ENCODE measurements around the gene BCAS3. TPM values are rescaled to one million over a fixed set of nuclear protein-coding genes. Genes with fewer than 3 reads are reported as not detected.

The BCAS3 gene
- total RNA-seq, 2 donors from 2014 or later: 28.0 to 37.7 TPM

GRCh38 chr17:61187038-61187437, 509.4 kb downstream of the BCAS3 start:
- no peak overlapping the region for H3K9ac ChIP-seq (ENCODE audit: extremely low read depth, low read length, poor library complexity, severe bottlenecking)
- no peak overlapping the region for H3K4me3 Mint-ChIP-seq
- no peaks in the 10 kb centered on the region for H3K4me1 ChIP-seq (ENCODE audit: control insufficient read depth, insufficient read depth, low read length)
- H3K27ac ChIP-seq (ENCODE audit: low read depth, low read length): no peak overlapping the region
- peaks cover 6% of the 10 kb centered on the region for H3K4me1 Mint-ChIP-seq
- H3K9me3 Mint-ChIP-seq: peaks cover under 1% of the 10 kb centered on the region
- 100% methylated on average over 2 of the region's 2 CpGs; no CpG with 5 or more reads in 1 of the 2 experiments for WGBS, 2 experiments (ENCODE audit: insufficient coverage in 1 of 2, insufficient read length in 1 of 2)
- no peak for DNase-seq
- no peak for TF ChIP-seq CTCF (conservative IDR thresholded peaks at IDR 0.05)
- H3K36me3 Mint-ChIP-seq (ENCODE audit: low read depth): no peaks in the 10 kb centered on the region
- H3K27me3 Mint-ChIP-seq (ENCODE audit: insufficient read depth): no peaks in the 10 kb centered on the region
- no peaks in the 10 kb centered on the region for H3K27me3 ChIP-seq (ENCODE audit: control insufficient read depth, insufficient read depth, low read length, poor library complexity, severe bottlenecking)
- no peaks in the 10 kb centered on the region for H3K9me3 ChIP-seq (ENCODE audit: control insufficient read depth, low read length)
- no peak overlapping the region for H3K4me3 ChIP-seq (ENCODE audit: low read length)
- no peak overlapping the region for H3K27ac Mint-ChIP-seq
- no peaks in the 10 kb centered on the region for H3K36me3 ChIP-seq (ENCODE audit: control insufficient read depth, insufficient read depth, low read length)

DNA sequence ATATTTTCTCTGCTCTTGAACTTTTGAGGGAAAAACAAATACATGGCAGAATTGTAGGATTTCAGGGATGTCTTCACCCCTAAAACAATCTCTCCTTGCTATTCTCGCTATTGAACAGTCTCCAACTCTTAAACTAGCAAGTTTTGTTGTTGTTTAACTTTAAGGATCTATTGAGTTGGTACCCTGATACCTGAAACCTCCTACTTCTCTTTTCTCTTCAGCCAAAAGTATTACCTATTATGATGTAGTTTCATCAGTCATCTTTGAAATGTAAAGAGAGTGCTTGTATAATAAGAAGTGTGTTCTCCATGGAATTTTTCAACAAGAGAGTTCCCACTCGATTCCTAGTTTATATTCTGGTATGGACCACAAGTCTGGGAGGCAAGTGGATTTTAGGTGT, 510.4 kb downstream of the BCAS3 start:
- Mint-ChIP-seq H3K9me3 (peaks cover 4% of the 10 kb centered on the region), H3K36me3 (ENCODE audit: low read depth) (no peaks in the 10 kb centered on the region), H3K4me3 (no peak overlapping the region), H3K27ac (no peak overlapping the region), H3K27me3 (ENCODE audit: insufficient read depth) (no peaks in the 10 kb centered on the region), H3K4me1 (no peaks in the 10 kb centered on the region)
- H3K36me3 ChIP-seq (ENCODE audit: control insufficient read depth, insufficient read depth, low read length): no peaks in the 10 kb centered on the region
- no peak for TF ChIP-seq CTCF (conservative IDR thresholded peaks at IDR 0.05)
- no peak overlapping the region for H3K4me3 ChIP-seq (ENCODE audit: low read length)
- H3K9ac ChIP-seq (ENCODE audit: extremely low read depth, low read length, poor library complexity, severe bottlenecking): no peak overlapping the region
- H3K27ac ChIP-seq (ENCODE audit: low read depth, low read length): no peak overlapping the region
- no peaks in the 10 kb centered on the region for H3K4me1 ChIP-seq (ENCODE audit: control insufficient read depth, insufficient read depth, low read length)
- no peak for DNase-seq
- no peaks in the 10 kb centered on the region for H3K9me3 ChIP-seq (ENCODE audit: control insufficient read depth, low read length)
- WGBS, 2 experiments (ENCODE audit: insufficient coverage in 1 of 2, insufficient read length in 1 of 2): 84% methylated on average over 2 of the region's 2 CpGs; no CpG with 5 or more reads in 1 of the 2 experiments
- no peaks in the 10 kb centered on the region for H3K27me3 ChIP-seq (ENCODE audit: control insufficient read depth, insufficient read depth, low read length, poor library complexity, severe bottlenecking)

GRCh38 chr17:61189968-61190367, 512.3 kb downstream of the BCAS3 start:
- Mint-ChIP-seq H3K27me3 (ENCODE audit: insufficient read depth) (no peaks in the 10 kb centered on the region), H3K36me3 (ENCODE audit: low read depth) (no peaks in the 10 kb centered on the region), H3K27ac (no peak overlapping the region), H3K4me1 (no peaks in the 10 kb centered on the region), H3K4me3 (no peak overlapping the region), H3K9me3 (peaks cover 4% of the 10 kb centered on the region)
- Histone ChIP-seq H3K9me3 (ENCODE audit: control insufficient read depth, low read length) (no peaks in the 10 kb centered on the region), H3K4me1 (ENCODE audit: control insufficient read depth, insufficient read depth, low read length) (no peaks in the 10 kb centered on the region), H3K36me3 (ENCODE audit: control insufficient read depth, insufficient read depth, low read length) (no peaks in the 10 kb centered on the region), H3K4me3 (ENCODE audit: low read length) (no peak overlapping the region), H3K9ac (ENCODE audit: extremely low read depth, low read length, poor library complexity, severe bottlenecking) (no peak overlapping the region), H3K27me3 (ENCODE audit: control insufficient read depth, insufficient read depth, low read length, poor library complexity, severe bottlenecking) (no peaks in the 10 kb centered on the region), H3K27ac (ENCODE audit: low read depth, low read length) (no peak overlapping the region)
- DNase-seq: no peak
- 90% methylated on average over 4 of the region's 4 CpGs; no CpG with 5 or more reads in 1 of the 2 experiments for WGBS, 2 experiments (ENCODE audit: insufficient coverage in 1 of 2, insufficient read length in 1 of 2)
- no peak for TF ChIP-seq CTCF (conservative IDR thresholded peaks at IDR 0.05)
